Colon (tissue), 2 donors: ENCODE data around the gene PTPRG.
A peak's percentile ranks its signal among the peaks of the same experiment; 100 is the strongest.
"Not testable (repeated sequence)": the region's sequence is repeated elsewhere in the genome, so short reads cannot be mapped to it uniquely, and the experiment has no call there.

ENCODE experiments used
- FAIRE-seq: peaks from 2 replicates; lab custom pipeline; 2012; peaks lifted over from hg19 to GRCh38; lab: Jason Lieb, UNC
- donor health status: control.
- donor health status: control.

Gene PTPRG

DNA sequence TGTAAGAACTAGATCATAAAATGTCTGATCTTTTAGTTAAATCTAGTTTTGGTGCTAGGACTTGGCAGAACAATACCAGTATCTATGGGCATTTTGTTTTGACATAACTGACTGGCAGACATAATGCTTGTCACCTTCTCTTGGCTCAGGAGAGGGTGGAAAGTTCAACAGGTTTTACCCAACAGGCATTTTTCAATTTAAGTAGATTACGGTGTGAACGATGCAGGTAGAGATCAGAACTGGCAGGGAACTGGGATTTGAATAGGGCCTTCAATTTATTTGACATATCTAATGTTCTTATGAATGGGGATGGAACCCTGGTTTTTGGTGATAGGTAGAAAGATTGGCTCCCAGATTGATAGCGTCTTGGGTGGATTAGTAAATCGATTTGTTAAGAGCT lies 460.9 kb downstream of the PTPRG start:
- FAIRE-seq, result no peak

DNA sequence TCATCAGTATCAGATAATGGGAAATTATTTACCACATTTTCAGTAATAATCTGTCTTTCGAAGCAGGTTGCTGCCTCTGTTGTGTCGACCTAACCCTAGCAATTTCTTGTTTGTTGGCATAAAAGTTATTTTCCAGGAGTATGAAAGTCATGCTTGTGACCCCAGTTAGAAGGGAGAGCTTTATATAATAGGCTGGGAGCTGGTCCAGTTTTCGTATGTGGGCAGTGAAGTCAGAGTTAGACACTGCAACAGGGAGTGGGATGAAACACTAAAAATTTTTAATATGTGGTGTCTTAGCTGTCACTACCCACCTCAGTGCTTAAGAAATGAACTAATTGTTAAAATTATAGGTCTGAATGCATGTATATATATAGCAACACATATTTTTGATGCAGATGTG lies 463.5 kb downstream of the PTPRG start:
- no peak for FAIRE-seq

DNA sequence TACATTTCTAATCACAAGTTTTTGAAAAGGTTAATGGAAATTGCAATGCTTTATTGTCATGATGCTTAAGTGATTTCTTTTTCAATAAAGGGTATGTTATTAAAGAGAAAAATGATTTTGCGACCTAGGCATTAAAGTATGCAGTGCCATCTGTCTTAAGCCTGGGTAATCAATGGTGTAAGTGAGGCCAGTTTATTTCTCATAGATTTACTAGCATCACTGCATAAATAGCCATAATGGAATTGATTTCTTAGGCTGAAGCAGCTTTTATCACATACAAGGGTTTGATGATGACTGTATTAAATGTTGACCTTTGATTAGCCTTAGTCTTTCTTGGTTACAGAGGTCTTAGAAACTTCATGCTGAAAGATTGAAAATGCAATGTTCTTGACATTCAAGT lies 464.5 kb downstream of the PTPRG start:
- FAIRE-seq, result no peak

DNA sequence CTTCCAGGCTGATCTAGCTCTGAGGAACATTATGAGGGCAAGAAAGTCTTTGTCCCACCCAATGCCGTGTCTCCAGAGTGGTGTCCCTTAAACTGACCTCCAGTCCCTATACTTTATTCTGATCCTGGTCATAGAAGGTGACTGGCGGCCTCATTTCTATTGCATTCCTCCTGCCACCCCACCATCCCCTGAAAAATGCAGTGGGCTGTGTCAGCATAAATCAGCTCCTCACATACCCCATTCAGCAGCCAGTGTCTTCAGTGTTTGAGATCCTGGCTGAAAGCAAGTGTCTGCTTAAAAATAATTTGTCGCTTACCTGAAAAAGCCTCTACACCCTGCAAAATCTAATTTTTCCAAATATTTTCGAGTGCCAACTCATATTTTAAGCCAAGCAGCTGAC lies 465.9 kb downstream of the PTPRG start:
- no peak for FAIRE-seq

DNA sequence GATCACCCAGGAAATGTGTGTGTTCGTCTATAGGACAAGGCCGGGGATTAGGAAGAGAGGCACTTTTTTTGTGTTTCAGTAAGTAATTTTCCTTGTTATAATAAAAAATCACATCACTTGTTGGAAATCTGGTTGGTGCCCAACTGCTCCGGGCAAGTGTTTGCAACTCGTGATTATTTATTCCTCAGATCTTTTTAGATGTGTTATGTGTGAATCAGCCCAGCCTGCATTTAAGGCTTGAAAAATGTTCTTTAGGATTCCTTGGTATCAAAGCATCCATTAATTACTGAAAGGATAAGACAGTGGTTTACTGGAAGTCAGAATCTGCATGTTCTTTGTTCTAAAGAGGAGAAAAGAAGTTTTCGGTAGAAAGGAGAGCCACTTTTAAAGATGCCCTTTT lies 466.4 kb downstream of the PTPRG start:
- no peak for FAIRE-seq

DNA sequence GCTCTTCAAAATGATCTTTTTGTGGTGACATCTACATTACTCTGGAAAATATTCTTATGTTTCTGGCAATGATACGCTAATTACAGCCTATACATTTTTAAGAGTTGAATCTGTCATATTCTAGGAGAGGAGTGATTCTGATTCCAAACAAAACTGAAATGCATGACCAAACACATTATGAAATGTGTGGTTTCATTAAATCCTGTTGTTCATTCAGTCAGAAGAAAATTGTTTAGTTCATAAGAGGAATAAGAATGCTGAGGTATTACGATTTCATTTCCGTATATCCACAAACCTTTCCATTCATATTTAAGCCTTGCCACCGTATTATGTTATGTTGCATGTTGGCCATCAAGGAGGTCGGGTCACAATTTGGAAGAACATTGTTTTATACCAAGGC lies 466.9 kb downstream of the PTPRG start:
- no peak for FAIRE-seq

DNA sequence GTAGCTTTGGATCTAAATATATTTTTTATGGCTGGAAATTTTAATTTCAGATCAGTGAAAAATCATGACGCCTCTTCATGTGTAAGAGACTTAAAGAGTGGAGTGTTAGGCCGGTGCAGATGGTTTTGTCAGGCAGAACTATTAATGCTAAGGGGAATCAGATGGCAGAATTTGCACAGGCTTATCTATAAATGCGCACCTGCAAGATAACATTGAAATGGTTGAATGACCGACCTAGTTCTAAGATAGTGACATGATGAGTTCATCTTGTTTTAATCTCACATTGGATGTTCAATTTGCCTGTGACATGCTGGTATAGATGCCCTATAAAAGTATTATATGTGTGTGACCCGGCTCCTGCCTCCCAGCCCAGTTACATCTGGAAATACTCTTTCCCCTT lies 471.4 kb downstream of the PTPRG start:
- FAIRE-seq, result no peak

DNA sequence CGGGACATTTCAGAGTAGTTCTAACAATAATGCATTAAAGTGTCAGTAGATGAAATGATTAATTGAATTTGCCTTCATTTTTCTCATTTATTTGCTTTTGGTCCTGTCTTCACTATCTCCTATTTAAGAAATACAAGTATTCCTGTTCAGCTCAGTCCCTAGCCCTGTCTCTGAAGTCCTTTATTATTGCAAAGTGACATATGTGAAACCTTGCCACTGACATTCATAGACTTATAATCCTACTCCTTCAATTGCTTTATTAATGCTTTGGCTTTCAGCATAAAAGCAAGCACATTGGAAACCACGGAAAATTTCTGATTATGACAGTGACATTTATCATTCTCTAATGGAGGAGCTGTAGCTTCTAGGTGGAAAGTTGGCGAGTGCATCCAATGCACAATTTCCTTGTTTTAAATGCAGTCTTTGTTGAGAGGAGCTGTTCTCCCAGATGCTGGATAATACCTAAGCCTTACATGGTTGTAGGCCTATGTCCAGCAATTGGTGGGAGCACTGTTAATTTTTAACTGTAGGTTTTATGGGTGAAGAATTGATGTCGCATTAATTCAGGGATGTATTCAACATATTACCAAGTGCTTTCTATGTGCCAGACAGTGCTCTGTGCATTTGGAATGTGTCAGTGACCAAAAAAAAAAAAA lies 474.2 kb downstream of the PTPRG start:
- FAIRE-seq, result no peak

DNA sequence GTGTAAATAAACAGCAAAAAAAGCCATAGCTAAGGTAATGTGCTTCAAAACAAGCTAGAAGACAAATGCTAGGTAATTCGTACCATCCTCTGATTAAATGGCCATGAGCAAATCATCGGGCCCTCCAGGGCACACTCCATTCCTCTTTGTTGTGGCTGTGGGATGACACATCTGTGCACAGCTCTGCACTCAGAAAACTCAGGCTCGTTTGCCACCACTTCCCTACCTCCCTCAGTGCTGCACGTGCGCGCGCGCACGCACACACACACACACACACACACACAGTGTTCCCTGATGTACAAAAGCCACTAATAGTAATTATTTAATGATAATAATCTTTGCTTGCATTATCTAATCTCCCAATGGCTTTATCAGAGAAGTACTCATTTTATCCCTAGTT lies 475.4 kb downstream of the PTPRG start:
- FAIRE-seq, result no peak

DNA sequence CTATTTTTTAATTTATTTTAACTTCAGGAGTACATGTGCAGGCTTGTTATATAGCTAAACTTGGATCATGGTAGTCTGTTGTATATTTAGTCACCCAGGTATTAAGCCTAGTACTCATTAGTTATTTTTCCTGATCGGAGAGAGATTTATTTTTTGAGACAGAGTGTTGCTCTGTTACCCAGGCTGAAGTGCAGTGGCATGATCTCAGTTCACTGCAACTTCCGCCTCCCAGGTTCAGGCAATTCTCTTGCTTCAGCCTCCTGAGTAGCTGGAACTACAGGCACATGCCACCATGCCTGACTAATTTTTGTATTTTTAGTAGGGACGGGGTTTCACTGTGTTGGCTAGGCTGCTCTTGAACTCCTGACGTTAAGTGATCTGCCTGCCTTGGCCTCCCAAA lies 477.4 kb downstream of the PTPRG start:
- not testable (repeated sequence) for FAIRE-seq

DNA sequence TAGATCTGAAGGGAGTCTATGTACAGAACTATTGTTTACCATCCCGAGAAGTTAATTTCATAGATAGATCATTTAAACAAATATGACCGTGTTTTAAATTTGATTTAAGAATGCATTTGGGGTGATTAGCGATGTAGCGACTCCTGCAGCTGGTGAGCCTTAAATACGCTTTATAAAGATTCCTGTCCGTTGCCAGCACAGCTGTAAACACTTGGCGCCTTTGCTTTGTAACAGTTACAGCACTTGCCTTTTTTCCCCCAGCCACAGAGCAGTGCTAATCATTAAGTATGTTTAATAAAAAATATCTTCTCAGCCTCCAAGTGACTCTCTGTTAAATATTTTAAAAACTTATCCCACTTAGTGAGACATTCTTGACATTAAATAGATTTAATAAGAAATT lies 478.2 kb downstream of the PTPRG start:
- no peak for FAIRE-seq

DNA sequence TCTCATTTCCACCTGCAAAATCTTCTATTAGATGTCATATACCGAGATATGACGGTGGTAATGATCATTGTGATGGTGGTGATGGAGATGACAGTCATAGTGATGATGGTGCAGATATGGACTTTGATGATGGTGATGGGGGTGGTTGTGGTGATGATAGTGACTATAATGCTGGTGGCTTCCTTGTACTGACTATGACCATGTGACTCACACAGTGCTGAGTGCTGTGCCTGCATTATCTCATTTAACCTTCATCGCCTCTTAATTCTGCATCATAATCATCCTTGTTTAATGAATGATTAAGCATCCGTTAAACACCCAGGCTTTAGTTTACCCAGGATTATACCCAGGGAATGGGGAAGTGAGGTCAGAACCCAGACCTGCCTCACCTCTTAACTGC lies 480.3 kb downstream of the PTPRG start:
- no peak for FAIRE-seq

DNA sequence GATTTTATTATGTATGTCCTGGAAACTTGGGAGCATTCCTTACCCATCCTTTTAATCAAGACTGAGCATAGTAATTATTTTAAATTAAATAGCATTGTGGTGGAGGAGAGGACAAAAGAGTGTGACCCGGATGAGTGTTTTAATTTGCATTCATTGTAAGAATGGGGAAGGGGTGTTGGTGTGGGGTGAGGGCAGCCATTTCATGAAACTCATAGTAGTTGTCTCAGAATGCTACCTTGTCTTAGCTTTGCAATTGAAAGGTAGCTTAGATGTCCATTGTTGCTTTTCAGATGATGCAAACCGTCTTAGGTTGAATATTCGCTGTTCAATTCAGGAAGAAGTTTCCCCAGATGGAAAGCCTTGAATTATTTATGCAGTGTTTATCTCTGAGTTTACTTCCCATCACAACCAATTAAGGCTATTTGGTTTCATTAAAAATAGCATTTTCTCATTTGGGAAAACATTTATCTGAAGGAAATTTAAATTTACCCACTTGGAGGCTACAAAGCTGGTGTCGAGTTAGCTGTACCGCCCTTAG lies 483.6 kb downstream of the PTPRG start:
- no peak for FAIRE-seq

DNA sequence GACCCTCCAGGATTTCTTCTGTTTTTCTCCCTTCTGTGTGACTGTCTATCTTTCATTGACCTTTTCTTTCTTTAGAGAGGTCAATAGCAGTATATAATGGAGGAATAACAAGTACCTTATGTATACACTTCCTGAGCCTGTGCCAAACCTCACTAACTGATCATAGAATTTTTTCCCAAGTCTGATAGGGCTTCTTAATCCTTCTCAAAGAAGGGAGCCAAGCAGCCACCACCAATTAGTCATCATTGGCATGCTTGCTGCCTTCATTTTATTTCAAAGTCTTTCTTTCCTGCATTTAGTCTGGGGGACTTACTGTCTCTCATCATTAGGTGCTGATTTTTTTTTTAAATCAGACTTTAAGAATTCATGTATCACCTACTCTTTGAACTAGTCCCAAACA lies 485.0 kb downstream of the PTPRG start:
- FAIRE-seq, result no peak

DNA sequence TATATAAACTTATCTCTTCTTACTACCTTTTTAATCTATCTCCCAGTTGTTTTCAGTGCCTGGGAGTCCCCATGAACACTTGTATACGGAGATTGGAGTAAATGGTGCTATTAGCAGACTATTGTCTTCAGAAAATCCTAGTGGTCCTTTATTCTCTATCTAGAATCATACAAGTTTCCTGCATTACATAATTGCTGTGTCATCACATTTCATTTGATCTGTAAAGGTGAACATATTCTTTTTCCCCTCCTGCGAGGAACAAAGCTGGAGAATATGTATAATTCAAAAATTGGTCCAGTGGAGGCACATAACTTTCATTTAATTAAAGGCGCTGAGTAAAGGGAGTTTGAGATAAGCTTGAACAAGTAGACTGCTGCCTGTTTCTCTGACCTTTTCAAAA lies 487.2 kb downstream of the PTPRG start:
- no peak for FAIRE-seq

DNA sequence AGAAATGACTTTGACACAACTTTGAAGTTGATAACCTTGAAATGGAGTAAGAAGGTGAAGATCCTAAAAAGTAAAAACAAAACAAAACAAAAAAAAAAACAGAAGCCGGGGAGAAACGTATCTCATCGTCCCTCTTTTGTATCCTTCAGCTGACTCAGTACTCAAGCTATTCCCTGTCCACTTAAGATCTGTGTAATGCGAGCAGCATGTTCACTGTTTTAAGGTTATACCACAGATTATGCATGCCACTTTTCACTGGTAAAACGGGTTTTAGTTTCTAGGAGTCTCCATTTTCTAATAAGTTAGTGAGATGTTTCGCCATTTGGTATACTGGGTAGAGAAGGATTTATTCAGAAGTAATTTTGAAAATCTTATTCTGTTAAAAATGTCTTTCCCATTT lies 487.7 kb downstream of the PTPRG start:
- FAIRE-seq, result no peak

DNA sequence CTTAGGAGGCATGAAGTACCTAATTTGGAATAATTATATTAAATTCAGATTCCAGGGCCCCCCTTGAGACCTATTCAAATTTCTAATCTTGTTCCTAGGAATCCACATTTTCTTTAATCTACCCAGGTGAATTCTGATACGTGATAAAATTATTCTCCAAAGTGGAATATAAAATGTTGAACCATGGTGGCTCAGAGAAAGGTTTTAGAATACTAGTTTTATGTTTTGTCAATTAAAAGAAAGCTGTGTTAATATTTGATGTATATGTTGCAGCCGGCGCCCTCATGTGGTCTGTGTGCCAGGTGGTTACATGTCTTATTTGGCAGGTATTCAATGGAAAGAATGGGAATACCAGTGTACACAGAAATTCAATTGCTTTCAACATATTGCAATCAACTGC lies 490.1 kb downstream of the PTPRG start:
- FAIRE-seq, result peak; percentile 41

DNA sequence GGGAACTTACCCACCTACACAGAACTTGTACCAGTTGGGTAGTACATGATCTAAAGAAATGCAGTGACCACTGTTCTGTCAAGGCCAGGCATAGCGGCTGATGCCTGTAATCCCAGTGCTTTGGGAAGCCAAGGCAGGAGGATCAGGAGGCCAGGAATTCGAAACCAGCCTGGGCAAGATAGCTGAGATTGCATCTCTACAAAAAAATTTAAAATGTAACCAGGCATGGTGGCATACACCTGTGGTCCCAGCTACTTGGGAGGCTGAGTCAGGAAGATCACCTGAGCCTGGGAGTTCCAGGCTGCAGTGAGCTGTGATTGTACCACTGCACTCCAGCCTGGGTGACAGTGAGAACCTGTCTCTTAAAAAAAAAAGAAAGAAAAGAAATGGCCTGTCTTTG lies 491.0 kb downstream of the PTPRG start:
- no peak for FAIRE-seq

DNA sequence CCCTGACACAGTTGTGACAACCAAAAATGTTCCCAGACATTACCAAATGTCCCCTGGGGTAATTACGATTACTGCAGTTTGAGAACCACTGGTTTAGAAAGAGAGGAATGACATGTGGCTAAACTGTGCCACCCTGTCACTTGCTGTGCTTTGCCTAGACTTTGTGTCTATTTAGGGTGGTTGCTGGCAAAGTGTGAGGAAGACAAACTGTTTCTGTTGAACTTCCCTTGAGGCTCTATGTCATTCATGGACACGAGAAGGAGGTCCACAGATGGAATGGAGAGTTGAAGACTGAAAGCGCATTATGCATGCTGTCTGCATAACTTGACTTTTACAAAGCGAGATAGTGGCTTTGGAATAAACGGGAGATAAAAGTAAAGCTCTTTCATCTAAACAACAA lies 495.3 kb downstream of the PTPRG start:
- no peak for FAIRE-seq

DNA sequence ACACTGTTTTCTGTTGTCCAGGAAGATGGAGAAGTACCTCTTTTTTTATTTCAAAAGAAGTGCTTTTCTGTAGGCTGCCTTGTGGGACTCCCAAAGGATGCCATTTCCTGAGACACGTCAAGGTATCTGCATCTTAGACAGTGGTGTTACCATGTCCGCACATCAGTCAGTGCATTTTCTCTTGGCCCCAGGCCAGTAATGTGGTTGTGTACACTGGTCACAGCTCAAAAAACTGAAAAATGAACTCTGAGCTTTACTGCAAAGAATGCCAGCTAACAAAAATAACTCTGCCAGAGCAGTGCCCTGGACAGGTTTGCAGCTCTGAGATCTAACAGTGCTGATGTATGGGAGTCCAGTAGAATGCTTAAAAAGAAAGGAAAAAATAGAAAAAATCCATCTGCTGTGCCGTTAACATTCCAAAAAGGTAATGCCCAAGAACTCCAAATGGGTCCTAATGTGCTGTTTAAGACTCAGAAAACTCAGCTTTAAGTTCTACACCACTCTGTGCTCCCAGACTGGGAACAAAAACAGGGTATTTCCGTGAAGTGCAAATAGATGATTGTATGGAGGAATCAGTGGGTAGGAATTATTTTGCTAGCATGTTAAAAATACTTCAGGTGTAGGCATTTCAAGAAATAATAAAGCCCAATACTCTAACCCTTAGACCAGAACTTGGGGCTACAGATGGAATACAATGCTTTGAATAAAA lies 496.1 kb downstream of the PTPRG start:
- FAIRE-seq, result no peak

DNA sequence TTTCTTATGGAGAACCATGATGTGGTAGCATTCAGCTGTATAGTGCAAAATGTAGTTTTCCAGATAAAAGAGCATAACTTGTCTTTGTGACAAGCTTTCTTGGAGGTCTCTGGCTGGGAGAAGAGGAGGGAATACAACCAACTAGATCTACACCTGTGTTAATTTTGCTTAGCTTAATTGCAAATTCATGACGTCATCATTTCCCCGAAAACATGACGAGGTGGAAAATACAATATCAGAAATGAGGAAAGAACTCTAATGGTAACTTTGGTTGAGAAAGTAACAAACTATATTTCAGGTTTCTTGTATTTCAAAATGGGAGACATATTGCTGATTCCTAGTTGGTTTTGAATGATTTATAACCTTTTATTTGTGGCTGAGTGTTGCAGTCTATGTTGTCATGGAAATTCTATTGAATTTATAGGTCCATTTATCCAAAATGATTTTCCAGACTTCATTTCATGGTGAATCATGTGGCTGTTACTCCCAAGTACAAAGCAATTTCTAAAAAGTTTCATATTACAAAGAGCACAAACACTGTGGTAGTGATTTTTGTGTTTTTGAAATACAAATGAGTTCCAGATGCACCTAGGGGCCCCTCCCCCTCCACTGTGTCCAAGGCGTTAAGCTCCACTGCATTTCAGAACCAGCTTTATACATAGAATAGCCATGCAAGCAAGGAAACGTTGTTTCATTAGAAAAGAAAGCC lies 504.8 kb downstream of the PTPRG start:
- no peak for FAIRE-seq

DNA sequence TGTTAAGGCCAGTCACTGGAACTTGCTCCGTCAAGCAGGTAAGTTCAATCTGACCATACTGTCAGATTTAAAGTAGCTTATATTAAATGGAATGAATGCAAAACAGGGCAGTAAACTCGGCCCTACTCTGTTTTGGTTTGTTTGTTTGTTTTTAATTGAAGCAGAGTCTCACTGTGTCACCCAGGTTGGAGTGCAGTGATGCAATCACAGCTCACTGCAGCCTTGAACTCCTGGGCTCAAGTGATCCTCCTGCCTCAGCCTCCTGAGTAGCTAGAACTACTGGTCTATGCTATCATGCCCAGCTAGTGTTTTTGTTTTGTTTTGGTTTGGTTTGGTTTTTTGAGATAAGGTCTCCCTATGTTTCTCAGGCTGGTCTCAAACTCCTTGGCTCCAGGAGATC lies 507.0 kb downstream of the PTPRG start:
- no peak for FAIRE-seq

DNA sequence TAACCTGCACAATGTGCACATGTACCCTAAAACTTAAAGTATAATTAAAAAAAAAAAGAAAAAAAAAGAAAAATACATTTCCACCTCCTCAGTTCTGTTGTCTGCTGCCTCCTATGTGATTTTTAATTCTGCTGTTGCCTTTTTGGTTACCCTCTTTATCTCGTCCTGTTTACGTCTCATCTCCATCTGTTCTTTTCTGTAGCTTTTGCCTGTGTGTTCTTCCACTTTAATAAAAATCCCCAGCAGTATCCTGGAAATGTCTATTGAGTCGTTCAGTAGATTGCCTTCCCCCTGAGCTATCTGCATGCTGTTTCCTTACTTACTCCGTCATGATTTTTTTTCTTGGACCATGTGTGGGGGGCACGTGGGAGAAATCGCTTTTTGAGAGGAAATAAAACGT lies 509.5 kb downstream of the PTPRG start:
- FAIRE-seq, result no peak
